Measurements from ENCODE around the gene CEMIP.

- TF ChIP-seq, protein P1, sequence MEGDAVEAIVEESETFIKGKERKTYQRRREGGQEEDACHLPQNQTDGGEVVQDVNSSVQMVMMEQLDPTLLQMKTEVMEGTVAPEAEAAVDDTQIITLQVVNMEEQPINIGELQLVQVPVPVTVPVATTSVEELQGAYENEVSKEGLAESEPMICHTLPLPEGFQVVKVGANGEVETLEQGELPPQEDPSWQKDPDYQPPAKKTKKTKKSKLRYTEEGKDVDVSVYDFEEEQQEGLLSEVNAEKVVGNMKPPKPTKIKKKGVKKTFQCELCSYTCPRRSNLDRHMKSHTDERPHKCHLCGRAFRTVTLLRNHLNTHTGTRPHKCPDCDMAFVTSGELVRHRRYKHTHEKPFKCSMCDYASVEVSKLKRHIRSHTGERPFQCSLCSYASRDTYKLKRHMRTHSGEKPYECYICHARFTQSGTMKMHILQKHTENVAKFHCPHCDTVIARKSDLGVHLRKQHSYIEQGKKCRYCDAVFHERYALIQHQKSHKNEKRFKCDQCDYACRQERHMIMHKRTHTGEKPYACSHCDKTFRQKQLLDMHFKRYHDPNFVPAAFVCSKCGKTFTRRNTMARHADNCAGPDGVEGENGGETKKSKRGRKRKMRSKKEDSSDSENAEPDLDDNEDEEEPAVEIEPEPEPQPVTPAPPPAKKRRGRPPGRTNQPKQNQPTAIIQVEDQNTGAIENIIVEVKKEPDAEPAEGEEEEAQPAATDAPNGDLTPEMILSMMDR (IDR thresholded peaks at IDR 0.05): no peak
- no peak for TF ChIP-seq POLR2A (IDR thresholded peaks at IDR 0.05)
Observed at GRCh38 chr15:80892414-80892813, 113.2 kb downstream of the CEMIP start.

All from lower leg skin (tissue), 3 donors.